Measurements from ENCODE around the gene CRYBG1. TPM values are rescaled to one million over a fixed set of nuclear protein-coding genes. Genes with fewer than 3 reads are reported as not detected.

The CRYBG1 gene
- total and polyA plus RNA-seq, 2 experiments from 2014 or later, result 3.2 to 10.0 TPM

DNA sequence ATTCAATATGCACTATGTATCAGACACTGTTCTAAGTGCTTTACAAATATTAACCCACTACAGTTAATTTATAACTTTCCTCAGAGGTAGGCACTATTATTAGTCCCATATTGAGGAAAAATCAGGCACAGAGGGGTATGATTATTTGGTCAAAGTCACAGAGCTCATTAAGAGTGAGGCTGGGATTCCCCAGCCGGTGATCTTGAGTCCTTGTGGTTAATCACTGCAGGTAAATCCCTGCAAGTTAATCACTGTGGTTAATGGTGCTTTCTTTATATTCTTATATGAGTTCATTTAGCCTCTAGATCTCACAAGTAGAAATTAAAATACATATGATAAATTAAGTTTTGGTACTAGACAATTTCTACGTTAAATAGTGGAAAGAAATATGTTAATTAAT, 9.2 kb downstream of the CRYBG1 start:
- TF ChIP-seq CTCF (IDR thresholded peaks at IDR 0.05; ENCODE audit: poor library complexity) (no peak), EZH2phosphoT487 (IDR thresholded peaks at IDR 0.05; ENCODE audit: low read depth, severe bottlenecking, unreplicated experiment) (no peak), EZH2 (IDR thresholded peaks at IDR 0.05; ENCODE audit: borderline replicate concordance) (no peak)
- WGBS (ENCODE audit: low lambda C conversion rate, missing lambda C conversion rate), result 78% methylated on average over 2 of the region's 2 CpGs
- no peak overlapping the region for H3K4me2 ChIP-seq
- no peak overlapping the region for H3K27ac ChIP-seq
- no peak for DNase-seq (ENCODE audit: low spot score)
- H3K9me3 ChIP-seq (ENCODE audit: low read depth), result no peaks in the 10 kb centered on the region
- no peak overlapping the region for H2AFZ ChIP-seq
- no peaks in the 10 kb centered on the region for H3K9me2 ChIP-seq (replicated peaks; ENCODE audit: insufficient read depth)
- H3K27me3 ChIP-seq, result no peaks in the 10 kb centered on the region
- no peaks in the 10 kb centered on the region for H3K4me1 ChIP-seq (ENCODE audit: insufficient read depth)
- H3K79me2 ChIP-seq, result no peaks in the 10 kb centered on the region
- H3K36me3 ChIP-seq (replicated peaks; ENCODE audit: insufficient read depth, low read depth), result no peaks in the 10 kb centered on the region
- H4K20me1 ChIP-seq (ENCODE audit: insufficient read depth, poor library complexity, severe bottlenecking), result no peaks in the 10 kb centered on the region
- H3K4me3 ChIP-seq, result no peak overlapping the region

- H2AFZ ChIP-seq, result no peak overlapping the region
- H3K27me3 ChIP-seq, result no peaks in the 10 kb centered on the region
- H3K4me2 ChIP-seq, result no peak overlapping the region
- H3K4me1 ChIP-seq (ENCODE audit: insufficient read depth), result no peaks in the 10 kb centered on the region
- TF ChIP-seq EZH2phosphoT487 (IDR thresholded peaks at IDR 0.05; ENCODE audit: low read depth, severe bottlenecking, unreplicated experiment), result no peak
- TF ChIP-seq EZH2 (IDR thresholded peaks at IDR 0.05; ENCODE audit: borderline replicate concordance), result no peak
- TF ChIP-seq CTCF (IDR thresholded peaks at IDR 0.05; ENCODE audit: poor library complexity), result no peak
- H3K9me2 ChIP-seq (replicated peaks; ENCODE audit: insufficient read depth), result no peaks in the 10 kb centered on the region
- H3K4me3 ChIP-seq, result no peak overlapping the region
- no peaks in the 10 kb centered on the region for H4K20me1 ChIP-seq (ENCODE audit: insufficient read depth, poor library complexity, severe bottlenecking)
- no peak for DNase-seq (ENCODE audit: low spot score)
- no peaks in the 10 kb centered on the region for H3K79me2 ChIP-seq
- H3K36me3 ChIP-seq (replicated peaks; ENCODE audit: insufficient read depth, low read depth), result no peaks in the 10 kb centered on the region
- 90% methylated on average over 1 of the region's 1 CpG for WGBS (ENCODE audit: low lambda C conversion rate, missing lambda C conversion rate)
- H3K27ac ChIP-seq, result no peak overlapping the region
- no peaks in the 10 kb centered on the region for H3K9me3 ChIP-seq (ENCODE audit: low read depth)
Observed at GRCh38 chr6:106370639-106371038, 10.1 kb downstream of the CRYBG1 start.

GRCh38 chr6:106372838-106373501, 12.5 kb downstream of the CRYBG1 start:
- H3K4me3 ChIP-seq, result no peak overlapping the region
- DNase-seq (ENCODE audit: low spot score), result no peak
- H3K4me2 ChIP-seq, result no peak overlapping the region
- H3K27me3 ChIP-seq, result no peaks in the 10 kb centered on the region
- H3K27ac ChIP-seq, result no peak overlapping the region
- H3K9me3 ChIP-seq (ENCODE audit: low read depth), result no peaks in the 10 kb centered on the region
- H3K36me3 ChIP-seq (replicated peaks; ENCODE audit: insufficient read depth, low read depth), result no peaks in the 10 kb centered on the region
- H3K79me2 ChIP-seq, result no peaks in the 10 kb centered on the region
- no peaks in the 10 kb centered on the region for H4K20me1 ChIP-seq (ENCODE audit: insufficient read depth, poor library complexity, severe bottlenecking)
- 92% methylated on average over 4 of the region's 4 CpGs for WGBS (ENCODE audit: low lambda C conversion rate, missing lambda C conversion rate)
- no peak overlapping the region for H2AFZ ChIP-seq
- no peaks in the 10 kb centered on the region for H3K4me1 ChIP-seq (ENCODE audit: insufficient read depth)
- TF ChIP-seq CTCF (IDR thresholded peaks at IDR 0.05; ENCODE audit: poor library complexity) (no peak), EZH2 (IDR thresholded peaks at IDR 0.05; ENCODE audit: borderline replicate concordance) (no peak), EZH2phosphoT487 (IDR thresholded peaks at IDR 0.05; ENCODE audit: low read depth, severe bottlenecking, unreplicated experiment) (no peak)
- H3K9me2 ChIP-seq (replicated peaks; ENCODE audit: insufficient read depth), result no peaks in the 10 kb centered on the region
